HG03342 (cell line): ENCODE measurements around the gene CACNA1H.

Experiments
- ATAC-seq: cut with Tn5 transposase; IDR thresholded peaks from one replicate; pipeline ENCODE4 v1.9.1; 2021; ENCODE audit warnings: mild to moderate bottlenecking, moderate library complexity; ENCODE audit not compliant: unreplicated experiment

CACNA1H gene

GRCh38 chr16:1157639-1158455 is 4.9 kb downstream of the CACNA1H start:
- ATAC-seq: no peak

- no peak for ATAC-seq
These were observed 5.8 kb downstream of the CACNA1H start for GRCh38 chr16:1158456-1159324.

- ATAC-seq: no peak
These were observed 6.5 kb downstream of the CACNA1H start for GRCh38 chr16:1159325-1159972.

- no peak for ATAC-seq
These were observed 7.3 kb downstream of the CACNA1H start for GRCh38 chr16:1159973-1160772.

GRCh38 chr16:1160773-1161348 is 8.0 kb downstream of the CACNA1H start:
- ATAC-seq: no peak

GRCh38 chr16:1162701-1163566 is 10.0 kb downstream of the CACNA1H start:
- no peak for ATAC-seq

- no peak for ATAC-seq
These were observed 10.7 kb downstream of the CACNA1H start for GRCh38 chr16:1163567-1164055.

- ATAC-seq: no peak
These were observed 11.5 kb downstream of the CACNA1H start for GRCh38 chr16:1164382-1164781.

GRCh38 chr16:1164975-1165374 is 12.1 kb downstream of the CACNA1H start:
- ATAC-seq: no peak

- ATAC-seq: no peak
These were observed 12.6 kb downstream of the CACNA1H start for GRCh38 chr16:1165511-1165910.

GRCh38 chr16:1167276-1168107 is 14.6 kb downstream of the CACNA1H start:
- ATAC-seq: no peak

GRCh38 chr16:1168837-1169236 is 15.9 kb downstream of the CACNA1H start:
- no peak for ATAC-seq

GRCh38 chr16:1169285-1170075 is 16.6 kb downstream of the CACNA1H start:
- no peak for ATAC-seq

- ATAC-seq: no peak
These were observed 17.1 kb downstream of the CACNA1H start for GRCh38 chr16:1170076-1170418.

- ATAC-seq: no peak
These were observed 18.1 kb downstream of the CACNA1H start for GRCh38 chr16:1171001-1171400.

GRCh38 chr16:1171854-1172428 is 19.0 kb downstream of the CACNA1H start:
- ATAC-seq: no peak

GRCh38 chr16:1172651-1173050 is 19.7 kb downstream of the CACNA1H start:
- no peak for ATAC-seq
